ENCODE data around the gene CEP41.

CEP41 gene

GRCh38 chr7:130362251-130362816, 78.5 kb downstream of the CEP41 start:
- H3K4me3 ChIP-seq (ENCODE audit: low read depth, low read length) = no peak overlapping the region
- no peak for DNase-seq (ENCODE audit: low read depth)
- no peak for TF ChIP-seq CTCF (IDR thresholded peaks at IDR 0.05; ENCODE audit: control insufficient read depth, extremely low read depth, insufficient read depth)

GRCh38 chr7:130361681-130362080, 79.1 kb downstream of the CEP41 start:
- no peak for TF ChIP-seq CTCF (IDR thresholded peaks at IDR 0.05; ENCODE audit: control insufficient read depth, extremely low read depth, insufficient read depth)
- no peak for DNase-seq (ENCODE audit: low read depth)
- no peak overlapping the region for H3K4me3 ChIP-seq (ENCODE audit: low read depth, low read length)

GRCh38 chr7:130360518-130360917, 80.3 kb downstream of the CEP41 start:
- no peak overlapping the region for H3K4me3 ChIP-seq (ENCODE audit: low read depth, low read length)
- no peak for TF ChIP-seq CTCF (IDR thresholded peaks at IDR 0.05; ENCODE audit: control insufficient read depth, extremely low read depth, insufficient read depth)
- no peak for DNase-seq (ENCODE audit: low read depth)

DNA sequence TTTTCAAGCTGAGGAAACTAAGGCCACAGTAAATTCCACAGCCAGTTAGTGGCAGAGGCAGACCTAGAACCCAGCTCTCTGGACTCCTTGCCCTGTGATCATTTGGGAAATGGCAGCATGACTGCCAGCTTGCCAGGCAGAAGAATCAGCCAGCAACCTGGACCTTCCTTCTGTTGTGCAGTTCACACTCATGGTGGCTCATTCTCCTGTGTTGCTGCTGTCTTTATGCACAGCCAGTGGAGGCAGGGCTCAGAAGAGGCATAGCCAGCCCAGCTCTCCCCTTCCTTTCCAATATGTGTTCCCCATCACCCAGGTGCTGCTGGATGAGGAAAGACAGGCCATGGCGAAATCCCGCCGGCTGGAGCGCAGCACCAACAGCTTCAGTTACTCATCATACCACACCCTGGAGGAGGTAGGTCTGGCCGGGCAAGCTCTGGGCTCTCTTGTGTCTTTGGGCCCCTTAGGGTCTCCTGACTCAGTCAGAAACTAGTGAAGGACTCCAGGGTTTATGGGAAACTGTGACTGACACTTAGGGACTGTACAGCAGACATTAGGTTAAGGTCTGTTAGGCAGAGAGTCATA, 81.4 kb downstream of the CEP41 start:
- no peak for DNase-seq (ENCODE audit: low read depth)
- H3K4me3 ChIP-seq (ENCODE audit: low read depth, low read length) = no peak overlapping the region
- no peak for TF ChIP-seq CTCF (IDR thresholded peaks at IDR 0.05; ENCODE audit: control insufficient read depth, extremely low read depth, insufficient read depth)

GRCh38 chr7:130358471-130358870, 82.3 kb downstream of the CEP41 start:
- no peak overlapping the region for H3K4me3 ChIP-seq (ENCODE audit: low read depth, low read length)
- DNase-seq (ENCODE audit: low read depth) = no peak
- no peak for TF ChIP-seq CTCF (IDR thresholded peaks at IDR 0.05; ENCODE audit: control insufficient read depth, extremely low read depth, insufficient read depth)

- no peak for DNase-seq (ENCODE audit: low read depth)
- H3K4me3 ChIP-seq (ENCODE audit: low read depth, low read length) = no peak overlapping the region
- TF ChIP-seq CTCF (IDR thresholded peaks at IDR 0.05; ENCODE audit: control insufficient read depth, extremely low read depth, insufficient read depth) = no peak
Observed at GRCh38 chr7:130356876-130357611, 83.8 kb downstream of the CEP41 start.
